Immature natural killer cell (primary cell): ENCODE results near the gene UBN1. TPM values are rescaled to one million over a fixed set of nuclear protein-coding genes. Genes with fewer than 3 reads are reported as not detected.

Experiments
- DNase-seq, 3 donors: peaks; one replicate each; pipeline ENCODE4 v3.0.0; 2022; ENCODE audit warnings: mixed read lengths in 1 of 3
- H3K27ac Mint-ChIP-seq, 6 donors: one replicate each; pipeline ENCODE4 v1.8.0; 2020; ENCODE audit warnings: mixed read lengths in 6 of 6, mild to moderate bottlenecking in 5 of 6, inconsistent platforms in 4 of 6, moderate library complexity in 3 of 6
- H3K27me3 Mint-ChIP-seq, 3 donors: one replicate each; pipeline ENCODE4 v1.8.0; 2020 to 2021; ENCODE audit warnings: low read depth in 3 of 3, mild to moderate bottlenecking in 3 of 3, mixed read lengths in 3 of 3, moderate library complexity in 3 of 3, inconsistent platforms in 1 of 3
- H3K36me3 Mint-ChIP-seq, 3 donors: one replicate each; pipeline ENCODE4 v1.8.0; 2020; ENCODE audit warnings: mixed read lengths in 3 of 3, inconsistent platforms in 2 of 3, mild to moderate bottlenecking in 2 of 3
- H3K4me1 Mint-ChIP-seq, 2 donors: one replicate each; pipeline ENCODE4 v1.8.0; 2020; ENCODE audit warnings: inconsistent platforms in 2 of 2, mild to moderate bottlenecking in 2 of 2, mixed read lengths in 2 of 2, moderate library complexity in 1 of 2
- H3K4me3 Mint-ChIP-seq, 5 donors: one replicate each; pipeline ENCODE4 v1.8.0; 2020; ENCODE audit warnings: mild to moderate bottlenecking in 5 of 5, mixed read lengths in 5 of 5, inconsistent platforms in 3 of 5, moderate library complexity in 3 of 5
- H3K9me3 Mint-ChIP-seq, 6 donors: one replicate each; pipeline ENCODE4 v1.8.0; 2020; ENCODE audit warnings: mild to moderate bottlenecking in 6 of 6, mixed read lengths in 6 of 6, inconsistent platforms in 4 of 6, moderate library complexity in 3 of 6
- polyA plus RNA-seq, 3 donors: library from polyadenylated mRNA; unstranded; fragments of 300-500 nt; fragmentation: Illumina TruSeq; gene quantifications; one replicate each; pipeline ENCODE4 v1.2.3, GENCODE V29; 2021

Gene UBN1
- polyA plus RNA-seq, 3 donors from 2014 or later = 2.8 to 30.7 (median 13.9) TPM

- Mint-ChIP-seq H3K27ac (peak overlapping the region in 1 of 6 donors; percentile 49), H3K4me1 (peaks cover 11 to 14% of the 10 kb centered on the region in 2 donors), H3K36me3 (peaks cover 0 to 8% (median 0%) of the 10 kb centered on the region in 3 donors), H3K9me3 (no peaks in the 10 kb centered on the region), H3K4me3 (peak overlapping the region in 4 of 5 donors; percentile 15 to 88 (median 58)), H3K27me3 (peaks cover 0 to 2% (median 0%) of the 10 kb centered on the region in 3 donors)
- DNase-seq = no peak
These were observed 43.2 kb upstream of the UBN1 start for GRCh38 chr16:4803898-4804762.

GRCh38 chr16:4805231-4805630, 42.0 kb upstream of the UBN1 start:
- DNase-seq = no peak
- Mint-ChIP-seq H3K27ac (peak overlapping the region in 1 of 6 donors; percentile 40), H3K9me3 (no peaks in the 10 kb centered on the region), H3K4me1 (peaks cover 11 to 14% of the 10 kb centered on the region in 2 donors), H3K27me3 (peaks cover 0 to 2% (median 0%) of the 10 kb centered on the region in 3 donors), H3K36me3 (peaks cover 0 to 8% (median 0%) of the 10 kb centered on the region in 3 donors), H3K4me3 (no peak overlapping the region)

- H3K4me1 Mint-ChIP-seq = peaks cover 7 to 11% of the 10 kb centered on the region in 2 donors
- H3K9me3 Mint-ChIP-seq = no peaks in the 10 kb centered on the region
- H3K27me3 Mint-ChIP-seq = peaks cover 0 to 2% (median 0%) of the 10 kb centered on the region in 3 donors
- H3K36me3 Mint-ChIP-seq = peaks cover 0 to 11% (median 0%) of the 10 kb centered on the region in 3 donors
- H3K27ac Mint-ChIP-seq = peak overlapping the region in 1 of 6 donors; percentile 14
- no peak for DNase-seq
- H3K4me3 Mint-ChIP-seq = no peak overlapping the region
These were observed 41.0 kb upstream of the UBN1 start for GRCh38 chr16:4806280-4806679.

- H3K27ac Mint-ChIP-seq = no peak overlapping the region
- H3K4me1 Mint-ChIP-seq = no peaks in the 10 kb centered on the region
- peaks cover 9 to 37% (median 12%) of the 10 kb centered on the region in 3 donors for H3K36me3 Mint-ChIP-seq
- no peak for DNase-seq
- no peak overlapping the region for H3K4me3 Mint-ChIP-seq
- no peaks in the 10 kb centered on the region for H3K9me3 Mint-ChIP-seq
- H3K27me3 Mint-ChIP-seq = peaks cover 0 to 2% (median 0%) of the 10 kb centered on the region in 3 donors
These were observed 36.0 kb upstream of the UBN1 start for GRCh38 chr16:4811242-4811641.

- no peaks in the 10 kb centered on the region for H3K4me1 Mint-ChIP-seq
- H3K36me3 Mint-ChIP-seq = peaks cover 11 to 40% (median 15%) of the 10 kb centered on the region in 3 donors
- H3K27me3 Mint-ChIP-seq = peaks cover 0 to 2% (median 0%) of the 10 kb centered on the region in 3 donors
- H3K27ac Mint-ChIP-seq = peak overlapping the region in 1 of 6 donors; percentile 58
- H3K9me3 Mint-ChIP-seq = no peaks in the 10 kb centered on the region
- DNase-seq = no peak
- no peak overlapping the region for H3K4me3 Mint-ChIP-seq
These were observed 35.5 kb upstream of the UBN1 start for GRCh38 chr16:4811773-4812172.

GRCh38 chr16:4813251-4814003, 33.9 kb upstream of the UBN1 start:
- H3K9me3 Mint-ChIP-seq = no peaks in the 10 kb centered on the region
- peaks cover 0 to 2% (median 0%) of the 10 kb centered on the region in 3 donors for H3K27me3 Mint-ChIP-seq
- no peak overlapping the region for H3K27ac Mint-ChIP-seq
- H3K4me3 Mint-ChIP-seq = no peak overlapping the region
- H3K36me3 Mint-ChIP-seq = peaks cover 15 to 35% (median 15%) of the 10 kb centered on the region in 3 donors
- H3K4me1 Mint-ChIP-seq = no peaks in the 10 kb centered on the region
- DNase-seq = no peak

GRCh38 chr16:4814046-4814445, 33.2 kb upstream of the UBN1 start:
- peaks cover 15 to 40% (median 15%) of the 10 kb centered on the region in 3 donors for H3K36me3 Mint-ChIP-seq
- no peaks in the 10 kb centered on the region for H3K4me1 Mint-ChIP-seq
- no peak overlapping the region for H3K4me3 Mint-ChIP-seq
- no peak for DNase-seq
- peak overlapping the region in 1 of 6 donors; percentile 34 for H3K27ac Mint-ChIP-seq
- no peaks in the 10 kb centered on the region for H3K9me3 Mint-ChIP-seq
- H3K27me3 Mint-ChIP-seq = peaks cover 0 to 3% (median 0%) of the 10 kb centered on the region in 3 donors

GRCh38 chr16:4814542-4815173, 32.6 kb upstream of the UBN1 start:
- H3K4me3 Mint-ChIP-seq = no peak overlapping the region
- no peaks in the 10 kb centered on the region for H3K4me1 Mint-ChIP-seq
- peaks cover 0 to 3% (median 0%) of the 10 kb centered on the region in 3 donors for H3K27me3 Mint-ChIP-seq
- H3K9me3 Mint-ChIP-seq = no peaks in the 10 kb centered on the region
- H3K27ac Mint-ChIP-seq = peak overlapping the region in 2 of 6 donors; percentile 2 to 57
- peaks cover 15 to 42% (median 15%) of the 10 kb centered on the region in 3 donors for H3K36me3 Mint-ChIP-seq
- no peak for DNase-seq

- no peak for DNase-seq
- no peaks in the 10 kb centered on the region for H3K4me1 Mint-ChIP-seq
- no peak overlapping the region for H3K4me3 Mint-ChIP-seq
- H3K36me3 Mint-ChIP-seq = peaks cover 19 to 44% (median 20%) of the 10 kb centered on the region in 3 donors
- H3K27me3 Mint-ChIP-seq = peaks cover 0 to 1% (median 0%) of the 10 kb centered on the region in 3 donors
- H3K27ac Mint-ChIP-seq = no peak overlapping the region
- no peaks in the 10 kb centered on the region for H3K9me3 Mint-ChIP-seq
These were observed 26.6 kb upstream of the UBN1 start for GRCh38 chr16:4820652-4821051.

GRCh38 chr16:4825196-4825595, 22.1 kb upstream of the UBN1 start:
- Mint-ChIP-seq H3K4me3 (no peak overlapping the region), H3K27ac (peak overlapping the region in 1 of 6 donors; percentile 20), H3K9me3 (no peaks in the 10 kb centered on the region), H3K4me1 (no peaks in the 10 kb centered on the region), H3K27me3 (no peaks in the 10 kb centered on the region), H3K36me3 (peaks cover 11 to 43% (median 13%) of the 10 kb centered on the region in 3 donors)
- DNase-seq = no peak

- Mint-ChIP-seq H3K9me3 (no peaks in the 10 kb centered on the region), H3K27me3 (no peaks in the 10 kb centered on the region), H3K4me1 (peaks cover 0 to 2% of the 10 kb centered on the region in 2 donors), H3K27ac (no peak overlapping the region), H3K4me3 (no peak overlapping the region), H3K36me3 (peaks cover 17 to 51% (median 26%) of the 10 kb centered on the region in 3 donors)
- no peak for DNase-seq
These were observed 20.8 kb upstream of the UBN1 start for GRCh38 chr16:4826526-4826925.

GRCh38 chr16:4826980-4827379, 20.3 kb upstream of the UBN1 start:
- no peaks in the 10 kb centered on the region for H3K9me3 Mint-ChIP-seq
- H3K4me1 Mint-ChIP-seq = peaks cover 0 to 2% of the 10 kb centered on the region in 2 donors
- peaks cover 15 to 50% (median 28%) of the 10 kb centered on the region in 3 donors for H3K36me3 Mint-ChIP-seq
- no peaks in the 10 kb centered on the region for H3K27me3 Mint-ChIP-seq
- no peak overlapping the region for H3K4me3 Mint-ChIP-seq
- DNase-seq = no peak
- H3K27ac Mint-ChIP-seq = no peak overlapping the region

- no peak for DNase-seq
- H3K27me3 Mint-ChIP-seq = no peaks in the 10 kb centered on the region
- no peaks in the 10 kb centered on the region for H3K9me3 Mint-ChIP-seq
- H3K4me3 Mint-ChIP-seq = no peak overlapping the region
- H3K27ac Mint-ChIP-seq = no peak overlapping the region
- H3K36me3 Mint-ChIP-seq = peaks cover 21 to 52% (median 33%) of the 10 kb centered on the region in 3 donors
- H3K4me1 Mint-ChIP-seq = peaks cover 9 to 10% of the 10 kb centered on the region in 2 donors
These were observed 18.5 kb upstream of the UBN1 start for GRCh38 chr16:4828567-4829321.
